Measurements from ENCODE around the gene KHDC1L.
"Not testable (repeated sequence)": the region's sequence is repeated elsewhere in the genome, so short reads cannot be mapped to it uniquely, and the experiment has no call there.

Gene KHDC1L

GRCh38 chr6:73203098-73203497 lies 22.2 kb downstream of the KHDC1L start:
- no peak for DNase-seq

- DNase-seq, result no peak
Observed at GRCh38 chr6:73200735-73201134, 24.6 kb downstream of the KHDC1L start.

- DNase-seq, result no peak
Observed at GRCh38 chr6:73200247-73200646, 25.0 kb downstream of the KHDC1L start.

GRCh38 chr6:73194744-73195143 lies 30.6 kb downstream of the KHDC1L start:
- DNase-seq, result no peak

- not testable (repeated sequence) for DNase-seq
Observed at GRCh38 chr6:73193302-73193701, 32.0 kb downstream of the KHDC1L start.

GRCh38 chr6:73182021-73182607 lies 43.2 kb downstream of the KHDC1L start:
- DNase-seq, result no peak

GRCh38 chr6:73180763-73181619 lies 44.3 kb downstream of the KHDC1L start:
- DNase-seq, result peak; percentile 38

GRCh38 chr6:73180076-73180738 lies 45.1 kb downstream of the KHDC1L start:
- no peak for DNase-seq

- DNase-seq, result no peak
Observed at GRCh38 chr6:73177221-73177944, 47.9 kb downstream of the KHDC1L start.

- DNase-seq, result no peak
Observed at GRCh38 chr6:73176057-73176456, 49.2 kb downstream of the KHDC1L start.

GRCh38 chr6:73174646-73175045 lies 50.6 kb downstream of the KHDC1L start:
- no peak for DNase-seq

Measured in COR-L47 (cell line).